SK-N-MC (cell line): Measurements from ENCODE around the gene NOG.

Experiments
- EZH2 ChIP-seq: fragments of 200-600 bp; sonication (generic); IDR thresholded peaks from one replicate; pipeline ENCODE4 v1.6.1; 2017; ENCODE audit warnings: antibody characterized with exemption
- POLR2AphosphoS5 ChIP-seq: IDR thresholded peaks from 2 replicates; pipeline ENCODE4 v1.6.1; 2012; ENCODE audit warnings: mild to moderate bottlenecking, low read depth, low read length, borderline replicate concordance

GRCh38 chr17:56633681-56634080, 40.2 kb downstream of the NOG start:
- TF ChIP-seq POLR2AphosphoS5 (no peak), EZH2 (no peak)
